Activated CD4-positive, alpha-beta T cell treated with anti-CD3 and anti-CD28 coated beads, Interleukin-2, amount 50 U/mL, for 1 hour (primary cell): Measurements from ENCODE around the gene ADM5.

Source experiments
- DNase-seq: peaks from one replicate; pipeline ENCODE4 v3.0.0-alpha.2; 2020

ADM5 gene

GRCh38 chr19:49680421-49681351 lies 8.7 kb upstream of the ADM5 start:
- peak; percentile 95 for DNase-seq

GRCh38 chr19:49681830-49682229 lies 7.6 kb upstream of the ADM5 start:
- DNase-seq, result no peak

GRCh38 chr19:49682274-49682673 lies 7.1 kb upstream of the ADM5 start:
- no peak for DNase-seq

GRCh38 chr19:49683814-49684250 lies 5.6 kb upstream of the ADM5 start:
- DNase-seq, result no peak

- no peak for DNase-seq
These were observed 5.0 kb upstream of the ADM5 start for GRCh38 chr19:49684251-49684982.

GRCh38 chr19:49684983-49685553 lies 4.3 kb upstream of the ADM5 start:
- DNase-seq, result no peak

GRCh38 chr19:49685845-49686332 lies 3.5 kb upstream of the ADM5 start:
- no peak for DNase-seq

- DNase-seq, result no peak
These were observed 2.8 kb upstream of the ADM5 start for GRCh38 chr19:49686503-49687088.

- DNase-seq, result no peak
These were observed 2.2 kb upstream of the ADM5 start for GRCh38 chr19:49687150-49687549.

GRCh38 chr19:49687566-49688316 lies 1.7 kb upstream of the ADM5 start:
- DNase-seq, result no peak

GRCh38 chr19:49688531-49689132 lies 762 bp upstream of the ADM5 start:
- no peak for DNase-seq

GRCh38 chr19:49690079-49690655 lies 773 bp downstream of the ADM5 start:
- DNase-seq, result no peak

- DNase-seq, result peak; percentile 54
These were observed 1.4 kb downstream of the ADM5 start, which contains the start of gene CPT1C for GRCh38 chr19:49690656-49691242. Gene CPT1C, plus strand, starts transcription at chr19:49691116. Its CDS starts 1,137 bp downstream, at chr19:49692253.

- no peak for DNase-seq
These were observed 2.1 kb downstream of the ADM5 start for GRCh38 chr19:49691243-49692146.

GRCh38 chr19:49692147-49692506 lies 2.7 kb downstream of the ADM5 start:
- DNase-seq, result no peak

- no peak for DNase-seq
These were observed 6.7 kb downstream of the ADM5 start for GRCh38 chr19:49696115-49696514.

- no peak for DNase-seq
These were observed 7.5 kb downstream of the ADM5 start for GRCh38 chr19:49696865-49697264.

- no peak for DNase-seq
These were observed 10.0 kb downstream of the ADM5 start for GRCh38 chr19:49699364-49699763.

GRCh38 chr19:49700563-49700962 lies 11.2 kb downstream of the ADM5 start:
- DNase-seq, result no peak

- DNase-seq, result no peak
These were observed 11.9 kb downstream of the ADM5 start for GRCh38 chr19:49701271-49701786.
